ENCODE results near the gene CCDC24. TPM values are rescaled to one million over a fixed set of nuclear protein-coding genes. Genes with fewer than 3 reads are reported as not detected.

CCDC24 gene
- total and polyA plus RNA-seq, 9 of the 15 experiments (the other 6 are each of a cell fraction or from before 2014, with no cell fraction given): 0.31 to 4.5 (median 1.5) TPM

DNA sequence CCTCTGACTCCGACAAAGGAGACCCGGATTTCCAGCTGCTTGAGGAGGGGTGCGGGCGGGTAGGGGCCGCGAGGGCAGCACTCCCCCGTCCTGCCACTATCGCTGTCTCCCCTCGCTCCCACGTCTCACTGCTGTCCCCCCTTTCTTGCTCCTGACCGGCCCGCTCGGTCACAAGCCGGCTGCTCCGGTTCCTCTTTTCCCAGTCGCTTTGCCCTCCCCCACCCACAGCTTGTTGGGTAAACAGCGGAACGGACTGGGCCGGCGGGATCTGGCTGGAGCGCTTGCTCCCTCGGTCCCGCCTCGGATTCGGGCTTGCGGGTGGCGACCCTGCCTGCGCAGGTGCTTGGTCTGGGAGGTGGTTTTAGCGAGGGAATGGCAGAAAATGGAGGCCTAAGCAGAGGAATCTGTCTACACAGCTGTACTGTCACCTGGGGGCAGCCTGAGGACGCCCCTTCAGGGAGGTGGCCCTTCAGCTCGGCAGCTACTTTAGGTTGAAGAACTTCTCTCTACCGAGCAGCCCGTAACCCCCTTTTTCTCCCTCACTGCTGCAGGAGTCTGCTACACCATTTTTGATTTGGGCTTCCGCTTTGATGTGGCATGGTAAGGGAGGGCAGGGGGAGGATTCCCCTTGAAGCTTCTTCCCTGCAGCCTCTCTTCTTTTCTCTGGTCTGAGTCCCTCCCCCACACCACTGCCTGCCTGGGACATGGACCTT lies 16.0 kb upstream of the CCDC24 start:
- Histone ChIP-seq H3K4me2 (ENCODE audit: insufficient read depth, low read length) (peak overlapping the region; percentile 90), H4K20me1 (replicated peaks; ENCODE audit: control insufficient read depth, insufficient read depth, low read length) (peaks cover 24% of the 10 kb centered on the region), H3K36me3 (ENCODE audit: control insufficient read depth, insufficient read depth, low read length) (peaks cover 61% of the 10 kb centered on the region), H3K27me3 (ENCODE audit: control insufficient read depth in 2 of 2, insufficient read depth in 2 of 2, low read length in 2 of 2) (no peaks in the 10 kb centered on the region), H3K27ac (ENCODE audit: extremely low read depth, low read depth, low read length) (peak overlapping the region; percentile 89), H3K4me1 (replicated peaks in 1 of 2; ENCODE audit: control insufficient read depth in 2 of 2, insufficient read depth in 2 of 2, low read length in 2 of 2) (peaks cover 48 to 70% of the 10 kb centered on the region in 2 experiments), H3K4me3 (peak overlapping the region; percentile 87), H3K79me2 (ENCODE audit: control insufficient read depth, insufficient read depth, low read length) (peaks cover 64% of the 10 kb centered on the region), H3K9me1 (ENCODE audit: control insufficient read depth, insufficient read depth, low read length) (peaks cover 13% of the 10 kb centered on the region), H3K9ac (ENCODE audit: insufficient read depth in 1 of 2, low read depth in 2 of 2, low read length in 2 of 2) (peak overlapping the region; percentile 88 to 98), H3K9me3 (replicated peaks; ENCODE audit: control insufficient read depth, insufficient read depth, low read depth, low read length) (no peaks in the 10 kb centered on the region), H2AFZ (ENCODE audit: low read depth, low read length) (peak overlapping the region; percentile 97)
- DNase-seq (ENCODE audit: extremely low read depth in 1 of 4, low spot score in 3 of 4) (peak in 3 of 4 experiments; percentile 39 to 70 (median 70)), FAIRE-seq (no peak), ATAC-seq (peak; percentile 32)
- CTCF ChIA-PET (ENCODE audit: low intra/inter-chr PET ratio): no interaction called here
- WGBS (ENCODE audit: insufficient coverage, low coverage, missing lambda C conversion rate): under 1% methylated on average over 32 of the region's 34 CpGs
- TSS peak; percentile 43 for BruUV-seq (replicated peaks)
- intact Hi-C loops (cut with micrococcal nuclease) (loop anchor here (2.0 kb wide), 1 partner anchor 15 kb away; the partner anchor contains the start of gene CCDC24), in situ Hi-C loops (cut with MboI) (no loop called here)
- POLR2A ChIA-PET: interaction anchor here (0.5 to 2.5 kb wide), 17 partner anchors 8 to 659 kb away, joined by 3 to 7 read pairs (median 3); no protein-coding TSS in a partner anchor
- TF ChIP-seq ZNF124 (CRISPR knock-in tag; IDR thresholded peaks at IDR 0.05): no peak
- TF ChIP-seq KLF6 (CRISPR knock-in tag; IDR thresholded peaks at IDR 0.05; ENCODE audit: borderline replicate concordance): no peak
- no peak for TF ChIP-seq PHF8 (IDR thresholded peaks at IDR 0.05; ENCODE audit: borderline replicate concordance, low read length)
- TF ChIP-seq, protein P1, sequence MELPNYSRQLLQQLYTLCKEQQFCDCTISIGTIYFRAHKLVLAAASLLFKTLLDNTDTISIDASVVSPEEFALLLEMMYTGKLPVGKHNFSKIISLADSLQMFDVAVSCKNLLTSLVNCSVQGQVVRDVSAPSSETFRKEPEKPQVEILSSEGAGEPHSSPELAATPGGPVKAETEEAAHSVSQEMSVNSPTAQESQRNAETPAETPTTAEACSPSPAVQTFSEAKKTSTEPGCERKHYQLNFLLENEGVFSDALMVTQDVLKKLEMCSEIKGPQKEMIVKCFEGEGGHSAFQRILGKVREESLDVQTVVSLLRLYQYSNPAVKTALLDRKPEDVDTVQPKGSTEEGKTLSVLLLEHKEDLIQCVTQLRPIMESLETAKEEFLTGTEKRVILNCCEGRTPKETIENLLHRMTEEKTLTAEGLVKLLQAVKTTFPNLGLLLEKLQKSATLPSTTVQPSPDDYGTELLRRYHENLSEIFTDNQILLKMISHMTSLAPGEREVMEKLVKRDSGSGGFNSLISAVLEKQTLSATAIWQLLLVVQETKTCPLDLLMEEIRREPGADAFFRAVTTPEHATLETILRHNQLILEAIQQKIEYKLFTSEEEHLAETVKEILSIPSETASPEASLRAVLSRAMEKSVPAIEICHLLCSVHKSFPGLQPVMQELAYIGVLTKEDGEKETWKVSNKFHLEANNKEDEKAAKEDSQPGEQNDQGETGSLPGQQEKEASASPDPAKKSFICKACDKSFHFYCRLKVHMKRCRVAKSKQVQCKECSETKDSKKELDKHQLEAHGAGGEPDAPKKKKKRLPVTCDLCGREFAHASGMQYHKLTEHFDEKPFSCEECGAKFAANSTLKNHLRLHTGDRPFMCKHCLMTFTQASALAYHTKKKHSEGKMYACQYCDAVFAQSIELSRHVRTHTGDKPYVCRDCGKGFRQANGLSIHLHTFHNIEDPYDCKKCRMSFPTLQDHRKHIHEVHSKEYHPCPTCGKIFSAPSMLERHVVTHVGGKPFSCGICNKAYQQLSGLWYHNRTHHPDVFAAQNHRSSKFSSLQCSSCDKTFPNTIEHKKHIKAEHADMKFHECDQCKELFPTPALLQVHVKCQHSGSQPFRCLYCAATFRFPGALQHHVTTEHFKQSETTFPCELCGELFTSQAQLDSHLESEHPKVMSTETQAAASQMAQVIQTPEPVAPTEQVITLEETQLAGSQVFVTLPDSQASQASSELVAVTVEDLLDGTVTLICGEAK (IDR thresholded peaks at IDR 0.05): no peak
- TF ChIP-seq, protein P1 (CRISPR knock-in tag; IDR thresholded peaks at IDR 0.05): 0 out of 2 replicates have a peak, but pooled peaks have one; percentile 19
- TF ChIP-seq, protein P2, sequence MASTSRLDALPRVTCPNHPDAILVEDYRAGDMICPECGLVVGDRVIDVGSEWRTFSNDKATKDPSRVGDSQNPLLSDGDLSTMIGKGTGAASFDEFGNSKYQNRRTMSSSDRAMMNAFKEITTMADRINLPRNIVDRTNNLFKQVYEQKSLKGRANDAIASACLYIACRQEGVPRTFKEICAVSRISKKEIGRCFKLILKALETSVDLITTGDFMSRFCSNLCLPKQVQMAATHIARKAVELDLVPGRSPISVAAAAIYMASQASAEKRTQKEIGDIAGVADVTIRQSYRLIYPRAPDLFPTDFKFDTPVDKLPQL (IDR thresholded peaks at IDR 0.05; ENCODE audit: extremely low read depth, insufficient read length): no peak
- no peak for TF ChIP-seq RBM25 (IDR thresholded peaks at IDR 0.05; ENCODE audit: low read depth, low read length, severe bottlenecking)
- TF ChIP-seq ZNF766 (CRISPR knock-in tag; conservative IDR thresholded peaks at IDR 0.05): no peak
- no peak for TF ChIP-seq ZEB2 (IDR thresholded peaks at IDR 0.05)
- TF ChIP-seq GATAD2A (IDR thresholded peaks at IDR 0.05): no peak
- TF ChIP-seq, protein P3, sequence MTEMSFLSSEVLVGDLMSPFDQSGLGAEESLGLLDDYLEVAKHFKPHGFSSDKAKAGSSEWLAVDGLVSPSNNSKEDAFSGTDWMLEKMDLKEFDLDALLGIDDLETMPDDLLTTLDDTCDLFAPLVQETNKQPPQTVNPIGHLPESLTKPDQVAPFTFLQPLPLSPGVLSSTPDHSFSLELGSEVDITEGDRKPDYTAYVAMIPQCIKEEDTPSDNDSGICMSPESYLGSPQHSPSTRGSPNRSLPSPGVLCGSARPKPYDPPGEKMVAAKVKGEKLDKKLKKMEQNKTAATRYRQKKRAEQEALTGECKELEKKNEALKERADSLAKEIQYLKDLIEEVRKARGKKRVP (CRISPR knock-in tag; IDR thresholded peaks at IDR 0.05): no peak
- TF ChIP-seq TBP (optimal IDR thresholded peaks at IDR 0.05; ENCODE audit: low read depth, low read length): peak; percentile 2
